Cerebellar cortex (tissue), 1 donor: Measurements from ENCODE around the gene TUFT1.

Source experiments
- DNase-seq: peaks from one replicate; pipeline ENCODE4 v3.0.0-alpha.2; 2015; ENCODE audit warnings: low spot score

Gene TUFT1

GRCh38 chr1:151539321-151540020, 638 bp upstream of the TUFT1 start:
- peak; percentile 86 for DNase-seq

GRCh38 chr1:151540982-151541377, 871 bp downstream of the TUFT1 start:
- DNase-seq, result peak; percentile 40

- no peak for DNase-seq
Measured at GRCh38 chr1:151541752-151542151, 1.6 kb downstream of the TUFT1 start.

- no peak for DNase-seq
Measured at GRCh38 chr1:151542710-151543129, 2.6 kb downstream of the TUFT1 start.

- no peak for DNase-seq
Measured at GRCh38 chr1:151545542-151545941, 5.4 kb downstream of the TUFT1 start.

GRCh38 chr1:151546011-151546925, 6.2 kb downstream of the TUFT1 start:
- DNase-seq, result no peak

- DNase-seq, result peak; percentile 28
Measured at GRCh38 chr1:151547119-151547899, 7.2 kb downstream of the TUFT1 start.

- DNase-seq, result no peak
Measured at GRCh38 chr1:151547900-151548230, 7.8 kb downstream of the TUFT1 start.

GRCh38 chr1:151549199-151549598, 9.1 kb downstream of the TUFT1 start:
- no peak for DNase-seq

GRCh38 chr1:151553659-151554058, 13.6 kb downstream of the TUFT1 start:
- DNase-seq, result no peak

GRCh38 chr1:151556052-151556451, 15.9 kb downstream of the TUFT1 start:
- no peak for DNase-seq

- DNase-seq, result no peak
Measured at GRCh38 chr1:151562661-151563060, 22.6 kb downstream of the TUFT1 start.

- DNase-seq, result no peak
Measured at GRCh38 chr1:151563376-151563775, 23.3 kb downstream of the TUFT1 start.

- DNase-seq, result no peak
Measured at GRCh38 chr1:151565502-151566189, 25.5 kb downstream of the TUFT1 start.

- DNase-seq, result peak; percentile 29
Measured at GRCh38 chr1:151568626-151569088, 28.5 kb downstream of the TUFT1 start.

- peak; percentile 66 for DNase-seq
Measured at GRCh38 chr1:151570819-151571218, 30.7 kb downstream of the TUFT1 start.

- DNase-seq, result no peak
Measured at GRCh38 chr1:151574575-151575529, 34.7 kb downstream of the TUFT1 start.

- DNase-seq, result no peak
Measured at GRCh38 chr1:151577173-151577572, 37.1 kb downstream of the TUFT1 start.

GRCh38 chr1:151578941-151579340, 38.8 kb downstream of the TUFT1 start:
- no peak for DNase-seq

- DNase-seq, result no peak
Measured at GRCh38 chr1:151579436-151580225, 39.5 kb downstream of the TUFT1 start.
